GM19023 (cell line): ENCODE data around the gene GNB3.

ENCODE experiments used
- ATAC-seq: cut with Tn5 transposase; IDR thresholded peaks from one replicate; pipeline ENCODE4 v1.9.1; 2021; ENCODE audit warnings: mild to moderate bottlenecking, moderate library complexity; ENCODE audit not compliant: unreplicated experiment

GNB3 gene

GRCh38 chr12:6823182-6824084, 17.3 kb upstream of the GNB3 start:
- ATAC-seq = no peak

- no peak for ATAC-seq
Observed at GRCh38 chr12:6824085-6824775, 16.5 kb upstream of the GNB3 start.

GRCh38 chr12:6824901-6825381, 15.8 kb upstream of the GNB3 start:
- no peak for ATAC-seq

GRCh38 chr12:6825398-6826124, 15.2 kb upstream of the GNB3 start:
- no peak for ATAC-seq

- ATAC-seq = no peak
Observed at GRCh38 chr12:6826125-6826733, 14.5 kb upstream of the GNB3 start.

- ATAC-seq = no peak
Observed at GRCh38 chr12:6826734-6827436, 13.8 kb upstream of the GNB3 start.

GRCh38 chr12:6827437-6827911, 13.3 kb upstream of the GNB3 start:
- ATAC-seq = no peak

GRCh38 chr12:6827982-6828780, 12.5 kb upstream of the GNB3 start, which contains the start of gene P3H3:
Gene P3H3 (plus strand): TSS chr12:6828407. CDS start chr12:6828441, 34 bp downstream.
- ATAC-seq = no peak

GRCh38 chr12:6828781-6829535, 11.8 kb upstream of the GNB3 start:
- no peak for ATAC-seq

- ATAC-seq = no peak
Observed at GRCh38 chr12:6829536-6830220, 11.0 kb upstream of the GNB3 start.

GRCh38 chr12:6830286-6830890, 10.3 kb upstream of the GNB3 start:
- no peak for ATAC-seq

GRCh38 chr12:6830999-6831398, 9.7 kb upstream of the GNB3 start:
- ATAC-seq = no peak

- ATAC-seq = no peak
Observed at GRCh38 chr12:6831450-6831995, 9.2 kb upstream of the GNB3 start.

GRCh38 chr12:6832125-6832524, 8.6 kb upstream of the GNB3 start:
- ATAC-seq = no peak

- no peak for ATAC-seq
Observed at GRCh38 chr12:6833189-6833890, 7.4 kb upstream of the GNB3 start.

GRCh38 chr12:6834254-6834653, 6.5 kb upstream of the GNB3 start:
- ATAC-seq = no peak

GRCh38 chr12:6834873-6835272, 5.9 kb upstream of the GNB3 start:
- no peak for ATAC-seq
